HepG2 (cell line): ENCODE measurements around the gene BIN1. TPM values are rescaled to one million over a fixed set of nuclear protein-coding genes. Genes with fewer than 3 reads are reported as not detected.

Experiments
- KDM2A ChIP-seq: sonication (generic); formaldehyde crosslinking; IDR thresholded peaks from 2 replicates; pipeline ENCODE4 v1.4.0; 2020; ENCODE audit warnings: low read depth, missing genetic modification reagents, borderline replicate concordance
- MYC ChIP-seq: sonication (generic); formaldehyde crosslinking; IDR thresholded peaks from 2 replicates; pipeline ENCODE4 v1.9.0; 2021; ENCODE audit warnings: missing genetic modification reagents, borderline replicate concordance
- MYNN ChIP-seq: sonication (generic); formaldehyde crosslinking; IDR thresholded peaks from 2 replicates; pipeline ENCODE4 v1.4.0; 2020; ENCODE audit warnings: mild to moderate bottlenecking, low read depth, missing genetic modification reagents
- SIX4 ChIP-seq: sonication (generic); formaldehyde crosslinking; IDR thresholded peaks from 2 replicates; pipeline ENCODE4 v1.4.0; 2020; ENCODE audit warnings: missing genetic modification reagents
- SKI ChIP-seq: fragments of 450-650 bp; IDR thresholded peaks from one replicate; pipeline ENCODE4 v1.6.1; 2018; ENCODE audit warnings: mild to moderate bottlenecking; ENCODE audit not compliant: partially characterized antibody
- SMAD9 ChIP-seq: sonication (generic); formaldehyde crosslinking; IDR thresholded peaks from 2 replicates; pipeline ENCODE4 v1.5.1; 2020; ENCODE audit warnings: mild to moderate bottlenecking, missing genetic modification reagents
- TAF1 ChIP-seq: sonication (generic); formaldehyde crosslinking; IDR thresholded peaks from 2 replicates; pipeline ENCODE4 v1.4.0; 2020; ENCODE audit warnings: missing genetic modification reagents
- TARDBP ChIP-seq: sonication (generic); formaldehyde crosslinking; IDR thresholded peaks from 2 replicates; pipeline ENCODE4 v1.8.0; 2022; ENCODE audit warnings: mild to moderate bottlenecking, missing genetic modification reagents
- TBX2 ChIP-seq: sonication (generic); formaldehyde crosslinking; IDR thresholded peaks from 2 replicates; pipeline ENCODE4 v1.5.0; 2020; ENCODE audit warnings: missing genetic modification reagents, mild to moderate bottlenecking, borderline replicate concordance
- TCF7L2 ChIP-seq: IDR thresholded peaks from 2 replicates; pipeline ENCODE4 v1.6.1; 2011; ENCODE audit warnings: mild to moderate bottlenecking, low read depth, low read length, moderate library complexity
- XRCC5 ChIP-seq: fragments of 200-400 bp; formaldehyde crosslinking; optimal IDR thresholded peaks from 2 replicates; pipeline ENCODE3; 2017; ENCODE audit warnings: mild to moderate bottlenecking, low read length
- ZBTB3 ChIP-seq: sonication (generic); formaldehyde crosslinking; IDR thresholded peaks from 2 replicates; pipeline ENCODE4 v1.4.0; 2020; ENCODE audit warnings: low read depth, mild to moderate bottlenecking, moderate library complexity, missing genetic modification reagents, borderline replicate concordance
- ZBTB8A ChIP-seq: sonication (generic); formaldehyde crosslinking; IDR thresholded peaks from 2 replicates; pipeline ENCODE4 v1.4.0; 2020; ENCODE audit warnings: mild to moderate bottlenecking, low read depth, missing genetic modification reagents, borderline replicate concordance
- ZIK1 ChIP-seq: sonication (generic); formaldehyde crosslinking; IDR thresholded peaks from 2 replicates; pipeline ENCODE4 v1.5.0; 2020; ENCODE audit warnings: mild to moderate bottlenecking, low read depth, missing genetic modification reagents, borderline replicate concordance
- ZNF101 ChIP-seq: sonication (generic); formaldehyde crosslinking; IDR thresholded peaks from 2 replicates; pipeline ENCODE4 v1.4.0; 2020; ENCODE audit warnings: mild to moderate bottlenecking, low read depth, missing genetic modification reagents, borderline replicate concordance
- ZNF260 ChIP-seq: sonication (generic); formaldehyde crosslinking; IDR thresholded peaks from 2 replicates; pipeline ENCODE4 v1.4.0; 2020; ENCODE audit warnings: missing genetic modification reagents, low read depth, mild to moderate bottlenecking, borderline replicate concordance
- ZNF713 ChIP-seq: sonication (generic); formaldehyde crosslinking; IDR thresholded peaks from 2 replicates; pipeline ENCODE4 v1.4.0; 2020; ENCODE audit warnings: mild to moderate bottlenecking, missing genetic modification reagents
- polyA plus RNA-seq, 8 experiments: library from polyadenylated mRNA; depleted of rRNA in 3 of 8; stranded (reverse) in 7 of 8; unstranded in 1 of 8; fragments of >200 nt; fragmentation: Illumina TruSeq in 4 of 8; extraction: Trizol in 4 of 8; gene quantifications; 2 replicates each; pipeline versions ENCODE4 v1.2.1 to v1.2.3, GENCODE V29; 2011 to 2016; ENCODE audit warnings: low read depth in 4 of 8, missing spikeins in 1 of 8, mixed read lengths in 1 of 8; ENCODE audit not compliant: insufficient read depth in 1 of 8
- total RNA-seq, 5 experiments: library from RNA; depleted of rRNA; stranded (reverse); fragments of >200 nt; fragmentation: Illumina TruSeq; extraction: Trizol; gene quantifications; 2 replicates each; pipeline ENCODE4 v1.2.3, GENCODE V29; 2016; ENCODE audit warnings: low read depth in 1 of 5
- TF ChIP-seq, protein P1 (sequence below): sonication (generic); formaldehyde crosslinking; IDR thresholded peaks from 2 replicates; pipeline ENCODE4 v1.8.0; 2022; ENCODE audit warnings: missing genetic modification reagents, mild to moderate bottlenecking, moderate library complexity, borderline replicate concordance
- TF ChIP-seq, protein P2 (sequence below): sonication (generic); formaldehyde crosslinking; IDR thresholded peaks from 2 replicates; pipeline ENCODE4 v1.4.0; 2020; ENCODE audit warnings: mild to moderate bottlenecking, low read depth, missing genetic modification reagents
- TF ChIP-seq, protein P3 (sequence below): sonication (generic); formaldehyde crosslinking; IDR thresholded peaks from 2 replicates; pipeline ENCODE4 v1.8.1; 2023; ENCODE audit warnings: mild to moderate bottlenecking, moderate library complexity, missing genetic modification reagents
- TF ChIP-seq, protein P4 (sequence below): IDR thresholded peaks from 2 replicates; pipeline ENCODE4 v1.6.1; 2016
- TF ChIP-seq, protein P5 (sequence below): sonication (generic); formaldehyde crosslinking; IDR thresholded peaks from 2 replicates; pipeline ENCODE4 v1.5.1; 2020; ENCODE audit warnings: missing genetic modification reagents, mild to moderate bottlenecking, borderline replicate concordance
- TF ChIP-seq, protein P6 (sequence below): IDR thresholded peaks from 2 replicates; pipeline ENCODE4 v1.6.1; 2016; ENCODE audit warnings: mild to moderate bottlenecking, missing biosample characterization, missing genetic modification reagents

Gene BIN1
- total and polyA plus RNA-seq, 2 of the 13 experiments (the other 11 are each of a cell fraction or from before 2014, with no cell fraction given): 0.93 to 1.2 TPM

DNA sequence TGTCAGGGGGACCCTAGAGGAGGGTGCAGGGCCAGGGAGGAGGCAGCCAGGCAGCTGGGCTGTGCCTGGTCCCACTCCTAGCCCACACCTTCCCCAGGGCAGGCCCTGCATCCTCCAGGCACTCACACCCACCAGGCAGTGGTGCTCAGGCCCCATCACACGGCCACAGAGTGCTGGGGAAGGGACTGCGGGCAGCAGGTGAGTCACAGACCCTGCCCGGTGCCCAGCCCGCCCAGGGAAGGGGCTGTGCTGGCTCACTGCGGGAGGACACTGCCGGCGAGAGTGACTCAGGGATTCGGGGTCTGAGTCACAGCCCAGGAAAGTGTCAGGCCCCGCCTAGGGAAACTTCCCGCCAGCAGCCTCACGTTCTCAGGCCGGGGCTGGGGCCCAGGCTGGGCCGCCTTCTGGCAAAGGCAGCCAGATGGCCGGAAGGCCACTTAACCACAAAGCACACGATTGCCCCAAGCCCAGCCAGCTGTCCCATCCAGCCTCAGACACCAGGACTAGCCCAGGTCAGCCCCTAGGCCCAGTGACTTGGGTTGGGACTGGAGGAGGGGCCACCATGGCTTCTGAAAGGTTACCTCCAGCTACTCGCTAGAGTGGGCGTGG is 42.2 kb downstream of the BIN1 start (continued):
- TF ChIP-seq, protein P1, sequence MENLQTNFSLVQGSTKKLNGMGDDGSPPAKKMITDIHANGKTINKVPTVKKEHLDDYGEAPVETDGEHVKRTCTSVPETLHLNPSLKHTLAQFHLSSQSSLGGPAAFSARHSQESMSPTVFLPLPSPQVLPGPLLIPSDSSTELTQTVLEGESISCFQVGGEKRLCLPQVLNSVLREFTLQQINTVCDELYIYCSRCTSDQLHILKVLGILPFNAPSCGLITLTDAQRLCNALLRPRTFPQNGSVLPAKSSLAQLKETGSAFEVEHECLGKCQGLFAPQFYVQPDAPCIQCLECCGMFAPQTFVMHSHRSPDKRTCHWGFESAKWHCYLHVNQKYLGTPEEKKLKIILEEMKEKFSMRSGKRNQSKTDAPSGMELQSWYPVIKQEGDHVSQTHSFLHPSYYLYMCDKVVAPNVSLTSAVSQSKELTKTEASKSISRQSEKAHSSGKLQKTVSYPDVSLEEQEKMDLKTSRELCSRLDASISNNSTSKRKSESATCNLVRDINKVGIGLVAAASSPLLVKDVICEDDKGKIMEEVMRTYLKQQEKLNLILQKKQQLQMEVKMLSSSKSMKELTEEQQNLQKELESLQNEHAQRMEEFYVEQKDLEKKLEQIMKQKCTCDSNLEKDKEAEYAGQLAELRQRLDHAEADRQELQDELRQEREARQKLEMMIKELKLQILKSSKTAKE (CRISPR knock-in tag): no peak
- peak; percentile 38; the same call in 1 of the 2 replicates for TF ChIP-seq TAF1 (CRISPR knock-in tag)
- no peak for TF ChIP-seq SIX4 (CRISPR knock-in tag)
- TF ChIP-seq, protein P2, sequence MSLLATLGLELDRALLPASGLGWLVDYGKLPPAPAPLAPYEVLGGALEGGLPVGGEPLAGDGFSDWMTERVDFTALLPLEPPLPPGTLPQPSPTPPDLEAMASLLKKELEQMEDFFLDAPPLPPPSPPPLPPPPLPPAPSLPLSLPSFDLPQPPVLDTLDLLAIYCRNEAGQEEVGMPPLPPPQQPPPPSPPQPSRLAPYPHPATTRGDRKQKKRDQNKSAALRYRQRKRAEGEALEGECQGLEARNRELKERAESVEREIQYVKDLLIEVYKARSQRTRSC (CRISPR knock-in tag): no peak
- no peak for TF ChIP-seq MYNN (CRISPR knock-in tag)
- no peak for TF ChIP-seq ZBTB3 (CRISPR knock-in tag)
- TF ChIP-seq KDM2A (CRISPR knock-in tag): peak; percentile 79; the same call in 1 of the 2 replicates
- TF ChIP-seq ZIK1 (CRISPR knock-in tag): 0 out of 2 replicates have a peak, but pooled peaks have one; percentile 53
- TF ChIP-seq XRCC5: peak; percentile 84
- TF ChIP-seq SMAD9 (CRISPR knock-in tag): no peak
- no peak for TF ChIP-seq TCF7L2
- no peak for TF ChIP-seq ZNF101
- TF ChIP-seq, protein P3, sequence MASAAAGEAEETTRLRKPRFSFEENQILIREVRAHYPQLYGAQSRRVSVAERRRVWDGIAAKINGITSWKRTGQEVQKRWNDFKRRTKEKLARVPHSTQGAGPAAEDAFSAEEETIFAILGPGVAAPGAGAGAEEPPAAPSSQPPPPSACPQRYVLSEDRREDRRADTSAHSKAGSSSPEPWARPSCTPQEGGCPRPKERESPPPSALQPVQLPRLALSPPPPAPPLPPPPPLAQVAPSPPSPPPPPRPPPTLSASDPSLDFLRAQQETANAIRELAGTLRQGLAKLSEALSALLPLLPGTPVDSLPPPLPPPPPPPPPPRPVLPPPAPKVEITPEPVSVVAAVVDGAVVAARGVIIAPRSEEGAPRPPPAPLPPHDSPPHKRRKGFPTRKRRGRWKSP (CRISPR knock-in tag): no peak
- peak; percentile 31 for TF ChIP-seq SKI
- peak; percentile 59; the same call in 1 of the 2 replicates for TF ChIP-seq MYC
- no peak for TF ChIP-seq TARDBP
- TF ChIP-seq, protein P4, sequence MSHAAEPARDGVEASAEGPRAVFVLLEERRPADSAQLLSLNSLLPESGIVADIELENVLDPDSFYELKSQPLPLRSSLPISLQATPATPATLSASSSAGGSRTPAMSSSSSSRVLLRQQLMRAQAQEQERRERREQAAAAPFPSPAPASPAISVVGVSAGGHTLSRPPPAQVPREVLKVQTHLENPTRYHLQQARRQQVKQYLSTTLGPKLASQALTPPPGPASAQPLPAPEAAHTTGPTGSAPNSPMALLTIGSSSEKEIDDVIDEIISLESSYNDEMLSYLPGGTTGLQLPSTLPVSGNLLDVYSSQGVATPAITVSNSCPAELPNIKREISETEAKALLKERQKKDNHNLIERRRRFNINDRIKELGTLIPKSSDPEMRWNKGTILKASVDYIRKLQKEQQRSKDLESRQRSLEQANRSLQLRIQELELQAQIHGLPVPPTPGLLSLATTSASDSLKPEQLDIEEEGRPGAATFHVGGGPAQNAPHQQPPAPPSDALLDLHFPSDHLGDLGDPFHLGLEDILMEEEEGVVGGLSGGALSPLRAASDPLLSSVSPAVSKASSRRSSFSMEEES (CRISPR knock-in tag): no peak
- TF ChIP-seq, protein P5, sequence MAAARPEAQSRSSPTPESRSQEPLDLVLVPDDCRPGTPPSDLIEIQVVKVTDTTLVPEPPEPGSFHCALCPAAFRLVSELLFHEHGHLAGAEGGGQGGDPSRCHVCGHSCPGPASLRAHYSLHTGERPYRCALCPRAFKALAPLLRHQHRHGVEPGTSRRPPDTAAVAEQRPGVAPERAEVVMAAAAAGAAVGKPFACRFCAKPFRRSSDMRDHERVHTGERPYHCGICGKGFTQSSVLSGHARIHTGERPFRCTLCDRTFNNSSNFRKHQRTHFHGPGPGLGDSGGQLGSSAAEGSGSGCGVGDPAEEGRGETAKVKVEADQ (CRISPR knock-in tag): 0 out of 2 replicates have a peak, but pooled peaks have one; percentile 57
- TF ChIP-seq ZNF260 (CRISPR knock-in tag): no peak
- TF ChIP-seq ZBTB8A (CRISPR knock-in tag): no peak
- peak; percentile 80; the same call in 1 of the 2 replicates for TF ChIP-seq TBX2 (CRISPR knock-in tag)
- TF ChIP-seq ZNF713: no peak
- TF ChIP-seq, protein P6, sequence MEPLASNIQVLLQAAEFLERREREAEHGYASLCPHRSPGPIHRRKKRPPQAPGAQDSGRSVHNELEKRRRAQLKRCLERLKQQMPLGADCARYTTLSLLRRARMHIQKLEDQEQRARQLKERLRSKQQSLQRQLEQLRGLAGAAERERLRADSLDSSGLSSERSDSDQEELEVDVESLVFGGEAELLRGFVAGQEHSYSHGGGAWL: peak; percentile 67; the same call in 1 of the 2 replicates
